ENCODE results near the gene PPP2R3A.

Gene PPP2R3A

DNA sequence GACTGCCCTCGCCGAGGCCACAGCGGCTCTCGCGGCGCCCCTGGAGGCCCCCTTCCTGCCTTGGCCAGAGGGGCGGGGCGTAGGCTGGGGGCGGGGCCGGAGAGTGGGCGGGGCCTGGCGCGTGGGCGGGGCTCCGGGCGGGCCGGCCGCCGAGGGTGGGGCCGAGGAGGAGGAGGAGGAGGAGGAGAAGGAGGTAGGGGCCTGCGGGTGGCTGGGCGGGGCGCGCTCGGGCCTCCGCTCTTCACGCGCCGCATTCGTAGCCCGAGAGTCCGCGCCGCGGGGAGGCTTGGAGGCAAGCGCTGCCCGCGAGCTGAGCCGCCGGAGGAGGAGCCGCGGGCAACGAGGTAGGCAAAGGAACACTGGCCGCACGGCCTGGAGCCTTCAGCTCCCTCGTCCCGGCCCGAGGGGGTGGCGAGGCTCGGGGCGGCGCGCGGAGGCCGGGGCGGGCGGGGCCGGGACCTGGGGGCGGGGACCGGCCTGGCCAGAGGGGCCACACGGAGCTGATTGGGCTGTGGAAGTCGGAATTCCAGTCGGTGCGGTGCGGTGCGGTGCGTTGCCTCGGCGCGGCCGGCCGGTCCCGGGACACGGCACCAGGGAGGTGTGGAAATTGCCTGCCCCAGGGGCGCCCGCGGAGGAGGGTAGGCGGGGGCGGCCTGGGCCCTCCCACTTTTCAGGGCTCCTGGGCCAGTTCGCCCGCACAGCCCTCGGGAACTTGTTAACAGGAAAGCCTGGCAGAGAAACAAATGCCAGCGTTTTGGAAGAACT is at the start of gene PPP2R3A:
PPP2R3A (plus strand) TSS at position 223 of the 765 bp plus-strand sequence. CDS start 35,771 bp downstream, outside the sequence.
- no peaks in the 10 kb centered on the region for H3K9me3 ChIP-seq (ENCODE audit: insufficient read depth, low read depth, low read length)
- no peaks in the 10 kb centered on the region for H4K20me1 ChIP-seq (ENCODE audit: insufficient read depth, low read length, poor library complexity, severe bottlenecking)
- no peak within 1 kb of the TSS for H3K4me2 ChIP-seq (ENCODE audit: low read depth, low read length, poor library complexity, severe bottlenecking)
- no peak within 1 kb of the TSS for H3K4me3 ChIP-seq (ENCODE audit: low read length, poor library complexity, severe bottlenecking)
- H3K9ac ChIP-seq (ENCODE audit: low read depth, low read length, poor library complexity, severe bottlenecking): no peak within 1 kb of the TSS
- H3K36me3 ChIP-seq (ENCODE audit: insufficient read depth, low read length): no peaks in the 10 kb centered on the region
- no peaks in the 10 kb centered on the region for H3K4me1 ChIP-seq (ENCODE audit: insufficient read depth, low read length, poor library complexity, severe bottlenecking)
- H3F3A ChIP-seq (ENCODE audit: low read depth): no peaks in the 10 kb centered on the region
- no peaks in the 10 kb centered on the region for H3K79me2 ChIP-seq (ENCODE audit: insufficient read depth, low read length)
- no peaks in the 10 kb centered on the region for H3K9me2 ChIP-seq (replicated peaks; ENCODE audit: low read depth, low read length)
- no peak within 1 kb of the TSS for H2AFZ ChIP-seq (ENCODE audit: low read length)
- H3K27me3 ChIP-seq (ENCODE audit: insufficient read depth, low read length, poor library complexity, severe bottlenecking): no peaks in the 10 kb centered on the region
- no peak for TF ChIP-seq EZH2phosphoT487 (IDR thresholded peaks at IDR 0.05; ENCODE audit: borderline replicate concordance)
- TF ChIP-seq, protein P1, sequence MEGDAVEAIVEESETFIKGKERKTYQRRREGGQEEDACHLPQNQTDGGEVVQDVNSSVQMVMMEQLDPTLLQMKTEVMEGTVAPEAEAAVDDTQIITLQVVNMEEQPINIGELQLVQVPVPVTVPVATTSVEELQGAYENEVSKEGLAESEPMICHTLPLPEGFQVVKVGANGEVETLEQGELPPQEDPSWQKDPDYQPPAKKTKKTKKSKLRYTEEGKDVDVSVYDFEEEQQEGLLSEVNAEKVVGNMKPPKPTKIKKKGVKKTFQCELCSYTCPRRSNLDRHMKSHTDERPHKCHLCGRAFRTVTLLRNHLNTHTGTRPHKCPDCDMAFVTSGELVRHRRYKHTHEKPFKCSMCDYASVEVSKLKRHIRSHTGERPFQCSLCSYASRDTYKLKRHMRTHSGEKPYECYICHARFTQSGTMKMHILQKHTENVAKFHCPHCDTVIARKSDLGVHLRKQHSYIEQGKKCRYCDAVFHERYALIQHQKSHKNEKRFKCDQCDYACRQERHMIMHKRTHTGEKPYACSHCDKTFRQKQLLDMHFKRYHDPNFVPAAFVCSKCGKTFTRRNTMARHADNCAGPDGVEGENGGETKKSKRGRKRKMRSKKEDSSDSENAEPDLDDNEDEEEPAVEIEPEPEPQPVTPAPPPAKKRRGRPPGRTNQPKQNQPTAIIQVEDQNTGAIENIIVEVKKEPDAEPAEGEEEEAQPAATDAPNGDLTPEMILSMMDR (conservative IDR thresholded peaks at IDR 0.05; ENCODE audit: low read length): no peak

- Histone ChIP-seq H3K79me2 (ENCODE audit: insufficient read depth, low read length) (no peaks in the 10 kb centered on the region), H3K9ac (ENCODE audit: low read depth, low read length, poor library complexity, severe bottlenecking) (no peak overlapping the region), H4K20me1 (ENCODE audit: insufficient read depth, low read length, poor library complexity, severe bottlenecking) (no peaks in the 10 kb centered on the region), H3K4me2 (ENCODE audit: low read depth, low read length, poor library complexity, severe bottlenecking) (no peak overlapping the region), H3K9me2 (replicated peaks; ENCODE audit: low read depth, low read length) (no peaks in the 10 kb centered on the region), H3K27me3 (ENCODE audit: insufficient read depth, low read length, poor library complexity, severe bottlenecking) (no peaks in the 10 kb centered on the region), H2AFZ (ENCODE audit: low read length) (no peak overlapping the region), H3K36me3 (ENCODE audit: insufficient read depth, low read length) (no peaks in the 10 kb centered on the region), H3K4me1 (ENCODE audit: insufficient read depth, low read length, poor library complexity, severe bottlenecking) (no peaks in the 10 kb centered on the region), H3K4me3 (ENCODE audit: low read length, poor library complexity, severe bottlenecking) (no peak overlapping the region), H3F3A (ENCODE audit: low read depth) (no peaks in the 10 kb centered on the region), H3K9me3 (ENCODE audit: insufficient read depth, low read depth, low read length) (no peaks in the 10 kb centered on the region)
- TF ChIP-seq, protein P1 (conservative IDR thresholded peaks at IDR 0.05; ENCODE audit: low read length): no peak
- TF ChIP-seq EZH2phosphoT487 (IDR thresholded peaks at IDR 0.05; ENCODE audit: borderline replicate concordance): no peak
Measured at GRCh38 chr3:135916310-135916709, 49.2 kb upstream of the PPP2R3A start.

DNA sequence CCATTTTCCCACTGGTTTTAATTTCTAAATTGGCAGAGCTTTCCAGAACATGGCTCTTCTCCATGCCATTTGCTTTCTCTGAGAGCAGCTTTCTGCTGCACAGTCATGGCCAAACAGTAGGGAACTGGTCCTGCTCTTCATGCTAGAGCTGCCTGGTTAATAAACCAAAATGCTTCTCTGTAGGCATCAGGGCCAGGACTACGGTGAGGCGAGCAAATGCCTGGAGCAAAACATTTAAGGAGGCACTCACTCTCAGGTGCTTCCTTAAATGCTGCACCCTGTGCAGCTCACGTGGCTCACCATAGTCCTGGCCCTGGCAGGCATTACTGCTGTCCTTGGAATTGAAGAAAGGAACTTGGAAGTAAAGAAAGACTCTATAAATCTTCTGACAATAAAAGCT is 48.5 kb upstream of the PPP2R3A start:
- TF ChIP-seq EZH2phosphoT487 (IDR thresholded peaks at IDR 0.05; ENCODE audit: borderline replicate concordance): no peak
- TF ChIP-seq, protein P1 (conservative IDR thresholded peaks at IDR 0.05; ENCODE audit: low read length): no peak
- Histone ChIP-seq H3K4me3 (ENCODE audit: low read length, poor library complexity, severe bottlenecking) (no peak overlapping the region), H3K27me3 (ENCODE audit: insufficient read depth, low read length, poor library complexity, severe bottlenecking) (no peaks in the 10 kb centered on the region), H3K9ac (ENCODE audit: low read depth, low read length, poor library complexity, severe bottlenecking) (no peak overlapping the region), H3K9me2 (replicated peaks; ENCODE audit: low read depth, low read length) (no peaks in the 10 kb centered on the region), H3F3A (ENCODE audit: low read depth) (no peaks in the 10 kb centered on the region), H3K4me1 (ENCODE audit: insufficient read depth, low read length, poor library complexity, severe bottlenecking) (no peaks in the 10 kb centered on the region), H3K36me3 (ENCODE audit: insufficient read depth, low read length) (no peaks in the 10 kb centered on the region), H3K4me2 (ENCODE audit: low read depth, low read length, poor library complexity, severe bottlenecking) (no peak overlapping the region), H3K79me2 (ENCODE audit: insufficient read depth, low read length) (no peaks in the 10 kb centered on the region), H4K20me1 (ENCODE audit: insufficient read depth, low read length, poor library complexity, severe bottlenecking) (no peaks in the 10 kb centered on the region), H3K9me3 (ENCODE audit: insufficient read depth, low read depth, low read length) (no peaks in the 10 kb centered on the region), H2AFZ (ENCODE audit: low read length) (no peak overlapping the region)

All from Loucy (cell line).